Esophagus mucosa (tissue), 1 donor: Measurements from ENCODE around the gene KRT33B. TPM values are rescaled to one million over a fixed set of nuclear protein-coding genes. Genes with fewer than 3 reads are reported as not detected.
"Not testable (repeated sequence)": the region's sequence is repeated elsewhere in the genome, so short reads cannot be mapped to it uniquely, and the experiment has no call there.

Experiments used
- ATAC-seq: fragments of 200-7000 bp; cut with Tn5 transposase; one replicate; pipeline ENCODE4 v1.9.1; 2020
- total RNA-seq: library from RNA; stranded (reverse); gene quantifications from one replicate; pipeline ENCODE4 v1.2.4, GENCODE V29; 2023
- donor health status: DM: yes; HTN: yes; CAD: no.

KRT33B gene
- total RNA-seq, 1 donor from 2014 or later: not detected

GRCh38 chr17:41393294-41393693 lies 23.7 kb upstream of the KRT33B start:
- ATAC-seq: no peak

DNA sequence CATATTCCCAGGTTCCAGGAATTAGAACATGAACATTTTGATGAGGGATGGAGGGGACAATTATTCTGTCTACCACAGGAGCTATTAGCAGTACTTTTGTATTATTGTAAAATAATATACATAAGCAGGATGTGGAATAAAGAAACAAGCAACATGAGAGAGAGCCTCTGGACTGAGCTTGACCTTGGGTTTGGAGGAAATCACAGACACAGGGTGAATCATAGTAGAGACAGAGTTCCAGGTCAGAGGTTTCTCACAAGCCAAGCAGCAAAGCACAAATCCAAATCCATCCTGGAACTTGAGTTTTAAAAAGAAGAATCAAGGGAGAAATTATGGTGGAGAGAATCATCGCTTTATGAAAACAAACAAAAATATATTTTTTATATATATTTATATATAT lies 22.7 kb upstream of the KRT33B start:
- no peak for ATAC-seq

DNA sequence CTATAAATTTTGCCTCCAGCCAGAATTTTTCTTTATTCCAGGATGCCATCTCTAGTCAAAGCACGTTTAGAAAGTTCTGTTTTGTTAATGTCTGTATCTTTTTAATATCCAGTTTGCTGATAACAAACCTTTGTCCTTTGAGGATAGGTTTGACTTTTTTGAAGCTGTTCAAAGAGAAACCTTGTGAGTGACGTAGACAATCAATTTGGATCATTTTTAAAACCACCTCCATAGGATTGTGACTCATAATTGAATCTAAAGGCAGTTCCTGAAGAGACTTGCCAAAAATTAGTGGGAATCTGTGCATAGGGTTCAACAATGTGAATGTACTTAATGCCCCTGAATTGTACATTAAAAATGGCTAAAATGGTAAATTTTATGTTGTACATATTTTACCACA lies 21.9 kb upstream of the KRT33B start:
- no peak for ATAC-seq

GRCh38 chr17:41390411-41390938 lies 20.9 kb upstream of the KRT33B start:
- ATAC-seq: no peak

DNA sequence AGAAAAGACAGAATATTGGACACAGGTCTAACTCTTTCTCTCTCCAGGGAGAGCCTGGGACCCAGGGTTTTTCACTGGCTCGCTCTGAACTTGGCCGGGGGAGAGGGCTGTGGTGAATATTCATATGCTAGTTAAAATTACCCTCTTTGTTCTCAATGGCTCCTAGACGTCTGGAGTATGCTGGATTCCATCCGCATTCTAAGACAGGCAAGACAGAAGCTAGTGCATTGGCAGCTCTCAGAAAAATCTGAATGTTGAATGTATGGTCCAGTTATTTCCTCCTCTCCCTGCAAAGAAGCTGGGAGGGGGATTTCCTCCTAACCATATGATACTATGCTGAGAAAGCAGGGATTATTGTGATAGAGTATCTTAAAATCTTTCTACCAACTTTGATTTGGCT lies 18.1 kb upstream of the KRT33B start:
- no peak for ATAC-seq

GRCh38 chr17:41386227-41386626 lies 16.6 kb upstream of the KRT33B start:
- ATAC-seq: no peak

DNA sequence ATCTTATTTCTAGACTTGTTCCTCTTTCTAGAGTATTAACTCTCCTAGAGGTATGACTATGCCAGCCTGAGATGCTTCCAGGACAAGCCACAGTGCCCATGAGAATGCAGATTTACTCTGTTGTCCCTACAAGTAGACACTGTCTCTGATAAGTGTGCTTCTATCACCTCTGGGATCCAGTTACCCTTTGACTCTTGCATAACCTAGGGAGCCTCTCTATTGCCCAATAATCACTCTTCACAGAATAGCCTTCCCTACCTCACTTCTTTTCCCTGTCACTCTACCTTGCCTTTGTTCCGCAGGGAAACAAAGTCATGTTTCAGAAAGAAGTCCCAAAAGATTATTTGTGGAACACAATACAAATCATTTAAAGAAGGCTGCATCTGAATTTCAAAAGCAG lies 14.1 kb upstream of the KRT33B start:
- no peak for ATAC-seq

GRCh38 chr17:41382394-41382793 lies 12.8 kb upstream of the KRT33B start:
- no peak for ATAC-seq

DNA sequence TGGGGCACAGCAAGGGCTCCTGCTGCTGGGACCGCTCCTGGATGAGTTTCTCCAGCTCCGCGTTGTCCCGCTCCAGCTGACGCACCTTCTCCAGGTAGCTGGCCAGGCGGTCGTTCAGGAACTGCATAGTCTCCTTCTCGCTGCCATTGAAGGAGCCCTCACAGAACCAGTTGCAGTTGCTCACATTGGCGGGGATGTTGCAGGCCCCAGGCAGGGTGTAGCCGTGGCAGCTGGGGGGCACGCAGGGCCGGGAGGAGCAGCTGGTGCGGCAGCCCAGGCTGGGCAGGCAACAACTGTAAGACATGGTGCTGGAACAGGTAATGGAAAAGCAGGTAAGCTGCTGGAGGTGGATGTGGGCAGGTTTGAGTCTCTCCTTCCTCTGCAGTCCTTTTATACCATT lies 12.3 kb upstream of the KRT33B start, which contains the start of gene KRT34:
TSS of gene KRT34 (minus strand) at position 364 of the 400 bp plus-strand sequence. CDS start at position 304, 60 bp downstream.
- not testable (repeated sequence) for ATAC-seq

GRCh38 chr17:41380091-41380490 lies 10.5 kb upstream of the KRT33B start:
- not testable (repeated sequence) for ATAC-seq

GRCh38 chr17:41377546-41377945 lies 7.9 kb upstream of the KRT33B start:
- ATAC-seq: no peak

DNA sequence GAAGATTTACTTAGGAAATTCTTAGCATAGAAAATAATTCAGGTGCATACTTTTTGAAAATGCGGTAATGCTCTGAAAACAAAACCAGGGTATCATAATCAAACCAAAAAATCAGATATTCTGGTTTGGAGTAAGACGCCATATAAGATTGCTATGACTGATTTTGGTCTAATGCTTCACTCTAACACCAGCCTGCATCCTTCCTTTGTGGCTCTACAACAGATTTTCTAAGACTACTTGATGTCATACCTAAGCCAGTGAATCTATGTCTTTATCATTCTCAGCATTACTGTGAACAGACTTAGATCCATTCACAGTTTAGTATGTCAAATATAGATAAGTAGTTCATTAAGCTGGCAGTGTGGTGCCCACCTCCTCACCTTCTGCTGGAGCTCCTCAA lies 590 bp downstream of the KRT33B start:
- ATAC-seq: no peak

DNA sequence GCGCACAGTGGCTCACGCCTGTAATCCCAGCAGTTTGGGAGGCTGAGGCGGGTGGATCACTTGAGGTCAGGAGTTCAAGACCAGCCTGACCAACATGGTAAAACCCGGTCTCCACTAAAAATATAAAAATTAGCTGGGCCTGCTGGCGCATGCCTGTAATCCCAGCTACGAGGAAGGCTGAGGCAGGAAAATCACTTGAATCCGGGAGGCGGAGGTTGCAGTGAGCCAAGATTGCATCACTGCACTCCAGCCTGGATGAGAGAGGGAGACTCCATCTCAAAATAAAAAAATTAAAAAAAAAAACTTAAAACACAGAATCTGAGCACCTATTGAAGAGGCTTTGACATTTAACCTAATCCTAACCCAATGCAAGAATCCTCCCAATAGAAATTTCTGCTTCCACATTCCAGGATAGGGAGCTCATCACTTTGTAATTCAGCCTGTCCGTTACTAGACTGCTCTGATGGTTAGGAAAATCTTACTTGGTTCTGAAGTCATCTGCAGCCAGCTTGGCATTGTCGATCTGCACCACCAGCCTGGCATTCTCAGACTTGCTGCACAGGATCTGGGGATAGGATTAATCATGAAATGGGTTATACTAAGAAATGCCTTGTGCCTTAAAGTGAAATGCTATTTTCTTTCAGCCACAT lies 2.1 kb downstream of the KRT33B start:
- ATAC-seq: peak; percentile 17

DNA sequence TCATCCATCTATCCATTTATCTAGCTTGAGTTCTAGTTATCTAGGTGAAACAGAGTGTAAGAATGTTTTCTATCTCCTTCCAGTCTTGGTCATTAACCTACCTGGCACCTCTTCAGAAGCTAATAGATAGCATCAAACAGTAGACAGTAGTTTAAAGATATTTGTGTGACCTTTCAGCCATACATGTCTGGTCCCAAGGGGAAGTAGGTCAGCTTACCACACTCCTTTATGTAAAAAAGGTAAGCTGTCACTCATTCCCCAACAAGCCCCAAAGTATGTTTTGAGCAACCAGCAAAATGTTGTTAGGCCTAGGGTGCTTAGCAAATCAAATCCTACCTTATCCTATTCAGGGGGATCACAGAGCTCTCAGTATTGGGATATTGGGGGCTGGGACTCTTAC lies 3.5 kb downstream of the KRT33B start:
- no peak for ATAC-seq

- peak; percentile 83 for ATAC-seq
These were observed 5.7 kb downstream of the KRT33B start for GRCh38 chr17:41363881-41364280.

DNA sequence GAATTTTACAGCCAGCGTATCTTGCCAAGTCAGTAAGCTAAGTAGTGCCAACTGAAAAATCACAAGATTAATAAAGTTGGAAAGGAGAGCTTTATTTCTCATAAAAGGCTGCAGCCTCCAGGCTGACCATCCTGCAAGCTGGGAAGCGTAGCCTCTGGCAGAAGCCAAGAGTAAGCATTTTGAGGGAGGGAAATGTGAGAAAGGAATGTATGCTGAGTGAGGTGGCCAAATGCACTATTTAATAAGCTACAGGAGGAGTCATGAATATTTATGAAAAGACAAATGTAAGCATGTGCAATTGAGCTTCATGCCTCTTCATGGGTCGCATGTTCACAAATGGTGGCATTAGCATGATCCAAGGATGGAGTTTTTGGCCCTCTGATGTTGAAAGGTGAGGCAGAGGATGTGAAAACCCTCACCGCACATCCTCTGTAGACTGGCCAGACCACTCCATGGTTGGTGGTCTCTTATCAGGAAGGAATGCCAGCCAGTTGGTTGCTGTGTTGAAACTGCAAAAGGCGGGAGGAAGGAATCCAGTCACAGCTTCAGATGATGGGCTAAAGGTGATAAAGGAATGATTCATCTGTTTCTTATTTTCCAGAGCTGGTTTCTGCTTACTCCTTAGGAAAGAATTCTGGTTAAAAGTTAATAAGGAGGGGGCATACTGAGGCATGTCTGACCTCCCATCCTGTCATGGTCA lies 9.2 kb downstream of the KRT33B start:
- ATAC-seq: no peak

- ATAC-seq: no peak
These were observed 15.1 kb downstream of the KRT33B start for GRCh38 chr17:41354536-41354935.

DNA sequence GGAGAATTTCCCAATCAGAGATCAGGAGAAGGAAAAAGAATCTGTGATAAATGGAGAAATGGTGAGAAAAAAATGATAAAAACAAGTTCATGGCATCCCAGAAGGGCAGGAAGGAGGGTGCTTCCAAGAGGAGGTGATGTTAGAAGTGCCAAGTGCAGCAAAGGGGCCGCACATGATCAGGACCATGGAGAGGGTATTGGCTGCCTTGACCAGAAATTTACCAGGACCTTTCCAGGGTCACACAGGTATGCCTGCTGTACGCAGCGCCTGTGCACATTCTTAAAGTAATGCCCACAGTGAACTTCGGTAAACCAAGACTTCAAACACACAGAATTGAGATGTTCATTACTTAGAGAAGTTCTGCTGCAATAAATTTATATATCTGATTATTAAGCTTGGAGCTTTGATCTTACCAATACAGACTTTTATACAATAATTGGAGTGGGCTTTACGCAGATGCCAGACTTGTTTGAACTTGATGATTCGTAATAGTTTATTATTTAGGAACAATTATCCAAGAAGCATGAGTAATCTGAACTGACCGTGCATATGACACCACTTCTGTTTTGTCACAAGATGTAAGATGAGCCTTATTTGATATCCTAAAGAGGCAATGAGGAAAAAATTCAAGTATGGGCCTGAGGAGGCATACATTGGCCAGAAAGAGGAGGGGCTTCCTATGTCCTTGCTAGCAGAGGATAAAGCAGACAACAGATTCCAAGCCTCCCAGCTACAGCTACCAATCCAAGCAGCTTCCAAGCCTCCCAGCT lies 16.8 kb downstream of the KRT33B start:
- no peak for ATAC-seq

DNA sequence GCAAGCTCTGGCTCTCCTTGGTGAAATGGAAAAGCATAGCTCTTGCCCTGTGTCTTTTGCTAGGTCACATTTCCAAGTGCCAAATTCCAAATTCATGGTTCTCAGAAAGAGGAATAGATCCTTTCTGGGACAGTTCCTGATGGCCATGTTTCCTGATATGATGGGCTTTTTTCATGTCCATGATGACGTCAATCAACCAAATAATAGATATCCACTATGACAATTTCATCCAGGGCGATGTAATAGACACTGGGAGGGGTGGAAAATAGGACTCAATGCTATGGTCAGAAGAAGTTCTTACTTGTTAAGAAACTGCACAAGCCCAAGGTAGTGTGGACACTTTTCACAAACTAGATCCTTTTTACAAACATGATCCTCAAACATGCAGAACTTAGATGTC lies 18.4 kb downstream of the KRT33B start:
- ATAC-seq: no peak

GRCh38 chr17:41350381-41350878 lies 19.2 kb downstream of the KRT33B start, which contains the start of gene KRT33A:
TSS of gene KRT33A (minus strand) at chr17:41350828. CDS start at chr17:41350767, 61 bp downstream.
- ATAC-seq: not testable (repeated sequence)

GRCh38 chr17:41347869-41348760 lies 21.5 kb downstream of the KRT33B start:
- ATAC-seq: peak; percentile 90

- ATAC-seq: not testable (repeated sequence)
These were observed 23.2 kb downstream of the KRT33B start for GRCh38 chr17:41346421-41346820.
